Astrocyte (in vitro differentiated cells and primary cell): ENCODE measurements around the gene MIEF2.

ENCODE experiments used
- CTCF ChIP-seq: IDR thresholded peaks from 2 replicates; pipeline ENCODE4 v1.5.1; 2011; ENCODE audit warnings: low read depth, mild to moderate bottlenecking, inconsistent platforms, low read length, moderate library complexity; ENCODE audit not compliant: insufficient read depth
- EZH2 ChIP-seq: IDR thresholded peaks from 2 replicates; pipeline ENCODE4 v1.6.1; 2012; ENCODE audit warnings: mild to moderate bottlenecking, low read length, inconsistent platforms; ENCODE audit not compliant: insufficient read depth

GRCh38 chr17:18315562-18315922, 55.1 kb downstream of the MIEF2 start:
- no peak for TF ChIP-seq EZH2
- TF ChIP-seq CTCF, result no peak
